Stimulated activated naive B cell treated with anti-CD40 and anti-IgM and Interleukin-4, amounts not matched to agents 10 μg/mL and 1 μg/mL and 100 μg/mL, for 72 hours (primary cell): ENCODE data around the gene SGIP1.

Experiments
- ATAC-seq, 2 donors: fragments of 150-1000 bp; cut with Tn5 transposase; replicated peaks; 2 replicates each; pipeline ENCODE4 v1.10.0; 2021; ENCODE audit warnings: moderate library complexity in 1 of 2
- DNase-seq: peaks from one replicate; pipeline ENCODE4 v3.0.0; 2021
- H3K27ac Mint-ChIP-seq: one replicate; pipeline ENCODE4 v1.8.0; 2022; ENCODE audit warnings: mild to moderate bottlenecking, mixed read lengths
- H3K27me3 Mint-ChIP-seq, 2 donors: one replicate each; pipeline ENCODE4 v1.8.0; 2022; ENCODE audit warnings: mixed read lengths in 2 of 2
- H3K36me3 Mint-ChIP-seq, 2 donors: one replicate each; pipeline ENCODE4 v1.8.0; 2022; ENCODE audit warnings: mixed read lengths in 2 of 2, mild to moderate bottlenecking in 1 of 2
- H3K4me1 Mint-ChIP-seq, 2 donors: one replicate each; pipeline ENCODE4 v1.8.0; 2022; ENCODE audit warnings: mixed read lengths in 2 of 2, mild to moderate bottlenecking in 1 of 2
- H3K4me3 Mint-ChIP-seq, 2 donors: one replicate each; pipeline ENCODE4 v1.8.0; 2022; ENCODE audit warnings: mild to moderate bottlenecking in 2 of 2, mixed read lengths in 2 of 2, moderate library complexity in 1 of 2
- H3K9me3 Mint-ChIP-seq, 2 donors: one replicate each; pipeline ENCODE4 v1.8.0; 2022; ENCODE audit warnings: mixed read lengths in 2 of 2, mild to moderate bottlenecking in 1 of 2

Gene SGIP1

GRCh38 chr1:66532798-66533783 is 862 bp upstream of the SGIP1 start:
- H3K27ac Mint-ChIP-seq, result peak overlapping the region; percentile 86
- DNase-seq, result no peak

GRCh38 chr1:66535061-66535460 is 1.1 kb downstream of the SGIP1 start:
- no peak for DNase-seq
- no peaks in the 10 kb centered on the region for H3K36me3 Mint-ChIP-seq
- H3K9me3 Mint-ChIP-seq, result no peaks in the 10 kb centered on the region
- H3K4me3 Mint-ChIP-seq, result no peak overlapping the region
- no peak for ATAC-seq
- peaks cover 36% of the 10 kb centered on the region in 2 donors for H3K27me3 Mint-ChIP-seq
- H3K4me1 Mint-ChIP-seq, result peaks cover 17 to 33% of the 10 kb centered on the region in 2 donors
- no peak overlapping the region for H3K27ac Mint-ChIP-seq

More at GRCh38 chr1:66532798-66533783, 862 bp upstream of the SGIP1 start:
- peak overlapping the region; percentile 85 to 86 for H3K4me3 Mint-ChIP-seq
- H3K9me3 Mint-ChIP-seq, result no peaks in the 10 kb centered on the region
- peaks cover 17 to 38% of the 10 kb centered on the region in 2 donors for H3K4me1 Mint-ChIP-seq
- peaks cover 36% of the 10 kb centered on the region in 2 donors for H3K27me3 Mint-ChIP-seq
- H3K36me3 Mint-ChIP-seq, result no peaks in the 10 kb centered on the region
- ATAC-seq, result peak; percentile 51 to 58

GRCh38 chr1:66535853-66536252 is 1.9 kb downstream of the SGIP1 start:
- DNase-seq (no peak), ATAC-seq (no peak)
- H3K4me3 Mint-ChIP-seq, result no peak overlapping the region
- H3K4me1 Mint-ChIP-seq, result peaks cover 17 to 33% of the 10 kb centered on the region in 2 donors
- no peaks in the 10 kb centered on the region for H3K36me3 Mint-ChIP-seq
- no peak overlapping the region for H3K27ac Mint-ChIP-seq
- H3K27me3 Mint-ChIP-seq, result peaks cover 36% of the 10 kb centered on the region in 2 donors
- no peaks in the 10 kb centered on the region for H3K9me3 Mint-ChIP-seq

DNA sequence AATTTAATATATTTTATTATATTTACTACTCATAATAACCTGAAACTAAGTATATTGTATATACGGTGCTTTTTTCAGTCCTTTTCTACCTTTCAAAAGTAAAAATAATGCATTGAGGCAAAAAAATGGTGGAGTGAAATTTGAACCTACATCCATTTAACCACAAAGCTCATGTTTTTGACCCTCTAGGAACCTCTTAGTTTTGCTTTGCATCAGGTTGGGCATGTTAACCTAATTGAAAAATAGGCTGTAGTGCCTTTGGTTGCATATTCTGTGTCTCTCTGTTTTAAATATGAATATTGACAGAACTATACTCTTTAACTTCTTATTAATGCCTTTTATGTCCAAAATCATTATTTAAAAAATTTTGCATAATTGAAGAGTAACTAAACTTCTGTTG is 3.8 kb downstream of the SGIP1 start:
- DNase-seq (no peak), ATAC-seq (no peak)
- H3K36me3 Mint-ChIP-seq, result no peaks in the 10 kb centered on the region
- no peaks in the 10 kb centered on the region for H3K9me3 Mint-ChIP-seq
- peaks cover 20 to 21% of the 10 kb centered on the region in 2 donors for H3K27me3 Mint-ChIP-seq
- no peak overlapping the region for H3K4me3 Mint-ChIP-seq
- H3K4me1 Mint-ChIP-seq, result peaks cover 8 to 18% of the 10 kb centered on the region in 2 donors
- H3K27ac Mint-ChIP-seq, result no peak overlapping the region

GRCh38 chr1:66539491-66539890 is 5.5 kb downstream of the SGIP1 start:
- DNase-seq (no peak), ATAC-seq (no peak)
- Mint-ChIP-seq H3K27ac (no peak overlapping the region), H3K27me3 (peaks cover 3 to 4% of the 10 kb centered on the region in 2 donors), H3K4me1 (peaks cover 0 to under 1% of the 10 kb centered on the region in 2 donors), H3K9me3 (no peaks in the 10 kb centered on the region), H3K4me3 (no peak overlapping the region), H3K36me3 (no peaks in the 10 kb centered on the region)

DNA sequence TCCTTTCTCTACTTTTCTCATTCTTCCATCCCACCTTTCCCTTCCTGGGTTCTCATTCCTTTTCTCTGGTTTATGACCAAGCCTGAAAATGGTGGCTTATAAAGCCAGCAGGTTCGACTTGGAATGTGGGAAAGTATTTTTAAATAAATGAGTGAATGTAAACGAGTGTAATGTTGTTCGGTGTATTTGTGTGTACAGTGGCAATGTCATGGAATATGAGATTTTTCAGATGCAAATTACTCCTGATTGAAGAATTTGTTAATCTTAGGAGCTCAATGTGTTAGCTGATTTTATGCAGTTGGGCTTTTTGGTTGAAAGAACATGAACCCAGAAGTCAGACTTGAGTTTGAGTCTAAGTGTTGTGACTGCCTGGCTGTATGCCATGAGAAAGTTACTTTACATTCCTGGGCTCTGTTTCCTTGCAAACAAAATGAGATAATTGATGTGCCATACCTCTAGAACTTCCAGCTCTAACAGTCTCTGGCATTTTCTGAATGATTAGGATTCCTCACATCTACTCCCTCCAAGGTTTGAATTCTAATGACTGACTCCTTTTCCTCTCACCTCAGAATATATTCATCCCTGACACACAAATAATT is 6.6 kb downstream of the SGIP1 start:
- no peak overlapping the region for H3K4me3 Mint-ChIP-seq
- no peak for DNase-seq
- H3K9me3 Mint-ChIP-seq, result no peaks in the 10 kb centered on the region
- H3K4me1 Mint-ChIP-seq, result no peaks in the 10 kb centered on the region
- ATAC-seq, result no peak
- no peaks in the 10 kb centered on the region for H3K27me3 Mint-ChIP-seq
- no peaks in the 10 kb centered on the region for H3K36me3 Mint-ChIP-seq
- H3K27ac Mint-ChIP-seq, result no peak overlapping the region

- Mint-ChIP-seq H3K27ac (no peak overlapping the region), H3K27me3 (no peaks in the 10 kb centered on the region), H3K36me3 (no peaks in the 10 kb centered on the region), H3K4me3 (no peak overlapping the region), H3K4me1 (no peaks in the 10 kb centered on the region), H3K9me3 (no peaks in the 10 kb centered on the region)
- DNase-seq (no peak), ATAC-seq (no peak)
These were observed 8.4 kb downstream of the SGIP1 start for GRCh38 chr1:66542314-66542713.

GRCh38 chr1:66542811-66543767 is 9.1 kb downstream of the SGIP1 start:
- Mint-ChIP-seq H3K9me3 (no peaks in the 10 kb centered on the region), H3K27ac (no peak overlapping the region), H3K27me3 (peaks cover 0 to 6% of the 10 kb centered on the region in 2 donors), H3K36me3 (no peaks in the 10 kb centered on the region), H3K4me1 (no peaks in the 10 kb centered on the region), H3K4me3 (no peak overlapping the region)
- ATAC-seq (no peak), DNase-seq (no peak)

GRCh38 chr1:66546047-66546810 is 12.3 kb downstream of the SGIP1 start:
- Mint-ChIP-seq H3K4me3 (no peak overlapping the region), H3K36me3 (no peaks in the 10 kb centered on the region), H3K27me3 (peaks cover 0 to 6% of the 10 kb centered on the region in 2 donors), H3K27ac (no peak overlapping the region), H3K9me3 (no peaks in the 10 kb centered on the region), H3K4me1 (no peaks in the 10 kb centered on the region)
- DNase-seq (no peak), ATAC-seq (no peak)

- Mint-ChIP-seq H3K27me3 (peaks cover 4 to 9% of the 10 kb centered on the region in 2 donors), H3K9me3 (no peaks in the 10 kb centered on the region), H3K36me3 (no peaks in the 10 kb centered on the region), H3K4me3 (no peak overlapping the region), H3K4me1 (no peaks in the 10 kb centered on the region), H3K27ac (no peak overlapping the region)
- no peak for DNase-seq
- no peak for ATAC-seq
These were observed 15.1 kb downstream of the SGIP1 start for GRCh38 chr1:66549017-66549416.

- Mint-ChIP-seq H3K4me3 (no peak overlapping the region), H3K27ac (no peak overlapping the region), H3K36me3 (no peaks in the 10 kb centered on the region), H3K27me3 (peaks cover 4 to 9% of the 10 kb centered on the region in 2 donors), H3K9me3 (no peaks in the 10 kb centered on the region), H3K4me1 (no peaks in the 10 kb centered on the region)
- DNase-seq (no peak), ATAC-seq (no peak)
These were observed 16.3 kb downstream of the SGIP1 start for GRCh38 chr1:66550243-66550642.

- H3K27me3 Mint-ChIP-seq, result peaks cover 4 to 9% of the 10 kb centered on the region in 2 donors
- H3K4me3 Mint-ChIP-seq, result no peak overlapping the region
- no peaks in the 10 kb centered on the region for H3K9me3 Mint-ChIP-seq
- no peaks in the 10 kb centered on the region for H3K36me3 Mint-ChIP-seq
- no peaks in the 10 kb centered on the region for H3K4me1 Mint-ChIP-seq
- no peak overlapping the region for H3K27ac Mint-ChIP-seq
- no peak for DNase-seq
- no peak for ATAC-seq
These were observed 18.3 kb downstream of the SGIP1 start for GRCh38 chr1:66552287-66552686.

DNA sequence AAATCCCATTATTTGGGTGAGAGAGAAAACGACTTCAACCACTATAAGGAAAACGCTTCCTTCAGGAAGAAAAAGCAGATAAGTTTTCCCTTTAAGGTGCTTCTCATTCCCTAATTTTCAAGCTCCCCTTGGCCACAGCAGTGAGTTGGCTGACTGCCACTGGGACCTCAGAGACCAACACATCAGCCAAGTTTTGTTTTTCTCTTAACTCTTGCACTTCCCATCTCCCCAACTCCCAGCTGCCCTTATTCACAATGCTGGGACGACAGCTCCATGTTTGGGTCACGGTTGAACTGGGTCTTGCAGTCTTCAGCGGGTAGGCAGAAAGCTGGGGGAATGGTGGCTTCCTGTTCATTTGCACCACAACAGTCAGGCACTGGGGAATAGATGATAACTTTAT is 18.9 kb downstream of the SGIP1 start:
- ATAC-seq (no peak), DNase-seq (no peak)
- H3K36me3 Mint-ChIP-seq, result no peaks in the 10 kb centered on the region
- H3K4me3 Mint-ChIP-seq, result no peak overlapping the region
- peaks cover 4% of the 10 kb centered on the region in 2 donors for H3K27me3 Mint-ChIP-seq
- H3K4me1 Mint-ChIP-seq, result no peaks in the 10 kb centered on the region
- H3K27ac Mint-ChIP-seq, result no peak overlapping the region
- H3K9me3 Mint-ChIP-seq, result no peaks in the 10 kb centered on the region
